GM12875 (cell line): ENCODE results near the gene IL32.

Source experiments
- H3K4me3 ChIP-seq: one replicate; pipeline ENCODE4 v1.5.1; 2011; ENCODE audit warnings: low read depth, low read length, control low read depth
- CTCF ChIP-seq: IDR thresholded peaks from 2 replicates; pipeline ENCODE4 v1.5.1; 2011; ENCODE audit warnings: low read depth, mild to moderate bottlenecking, control low read depth, inconsistent platforms, low read length, moderate library complexity, borderline replicate concordance; ENCODE audit not compliant: insufficient read depth

IL32 gene

GRCh38 chr16:3094289-3095027 is 29.0 kb downstream of the IL32 start:
- TF ChIP-seq CTCF: peak; percentile 72
- H3K4me3 ChIP-seq: no peak overlapping the region

GRCh38 chr16:3095869-3096268 is 30.4 kb downstream of the IL32 start:
- H3K4me3 ChIP-seq: no peak overlapping the region
- peak; percentile 55; the same call in 1 of the 2 replicates for TF ChIP-seq CTCF

- no peak for TF ChIP-seq CTCF
- no peak overlapping the region for H3K4me3 ChIP-seq
These were observed 30.9 kb downstream of the IL32 start for GRCh38 chr16:3096362-3096761.

GRCh38 chr16:3097266-3097665 is 31.8 kb downstream of the IL32 start:
- no peak for TF ChIP-seq CTCF
- no peak overlapping the region for H3K4me3 ChIP-seq

- no peak for TF ChIP-seq CTCF
- no peak within 1 kb of the TSS for H3K4me3 ChIP-seq
These were observed 33.3 kb downstream of the IL32 start, which contains the start of gene ZSCAN10 for GRCh38 chr16:3098459-3099394. Gene ZSCAN10, minus strand, starts transcription at chr16:3099294. Its CDS starts 6,357 bp downstream, at chr16:3092937.

GRCh38 chr16:3099395-3099731 is 33.9 kb downstream of the IL32 start:
- TF ChIP-seq CTCF: no peak
- no peak overlapping the region for H3K4me3 ChIP-seq
